ENCODE results near the gene HBE1.
"Not testable (repeated sequence)": the region's sequence is repeated elsewhere in the genome, so short reads cannot be mapped to it uniquely, and the experiment has no call there.

Gene HBE1

DNA sequence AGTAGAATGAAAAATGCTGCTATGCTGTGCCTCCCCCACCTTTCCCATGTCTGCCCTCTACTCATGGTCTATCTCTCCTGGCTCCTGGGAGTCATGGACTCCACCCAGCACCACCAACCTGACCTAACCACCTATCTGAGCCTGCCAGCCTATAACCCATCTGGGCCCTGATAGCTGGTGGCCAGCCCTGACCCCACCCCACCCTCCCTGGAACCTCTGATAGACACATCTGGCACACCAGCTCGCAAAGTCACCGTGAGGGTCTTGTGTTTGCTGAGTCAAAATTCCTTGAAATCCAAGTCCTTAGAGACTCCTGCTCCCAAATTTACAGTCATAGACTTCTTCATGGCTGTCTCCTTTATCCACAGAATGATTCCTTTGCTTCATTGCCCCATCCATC lies 14.9 kb upstream of the HBE1 start:
- DNase-seq, result no peak

DNA sequence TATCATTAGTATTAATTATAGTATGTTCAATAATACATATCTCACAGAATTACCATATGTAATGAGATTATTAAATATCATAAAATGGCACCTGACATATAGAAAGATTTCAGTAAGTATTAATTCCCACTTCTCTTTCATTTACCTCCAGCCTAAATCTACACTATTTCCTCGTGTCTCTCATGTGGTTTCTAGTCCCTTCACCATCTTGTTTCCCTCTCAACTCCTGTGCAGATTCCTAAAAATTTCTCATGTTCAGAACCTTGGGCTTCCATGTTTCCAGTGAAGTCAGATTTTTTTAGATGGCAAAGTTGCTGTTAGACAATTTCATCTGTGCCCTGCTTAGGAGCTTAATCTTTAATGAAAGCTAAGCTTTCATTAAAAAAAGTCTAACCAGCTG lies 14.1 kb upstream of the HBE1 start:
- DNase-seq, result no peak

DNA sequence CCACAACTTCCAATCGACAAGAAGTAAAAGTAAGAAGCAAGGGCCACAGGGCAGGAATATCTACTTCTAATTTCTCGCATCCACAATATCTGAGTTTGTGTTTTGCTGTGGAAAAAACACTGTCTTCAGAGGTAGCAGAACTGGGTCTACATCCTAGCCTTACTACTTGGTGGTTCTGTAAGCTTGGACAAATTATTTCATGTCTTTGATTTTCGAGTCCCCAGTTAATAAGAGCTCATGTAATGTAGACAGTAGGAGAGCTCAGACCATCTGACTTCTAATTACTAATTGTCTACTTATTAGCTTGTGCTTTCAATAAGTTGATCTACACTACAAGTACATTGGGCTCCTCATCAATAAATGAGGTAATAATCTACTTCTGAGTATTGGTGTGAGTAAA lies 13.3 kb upstream of the HBE1 start:
- DNase-seq, result no peak

DNA sequence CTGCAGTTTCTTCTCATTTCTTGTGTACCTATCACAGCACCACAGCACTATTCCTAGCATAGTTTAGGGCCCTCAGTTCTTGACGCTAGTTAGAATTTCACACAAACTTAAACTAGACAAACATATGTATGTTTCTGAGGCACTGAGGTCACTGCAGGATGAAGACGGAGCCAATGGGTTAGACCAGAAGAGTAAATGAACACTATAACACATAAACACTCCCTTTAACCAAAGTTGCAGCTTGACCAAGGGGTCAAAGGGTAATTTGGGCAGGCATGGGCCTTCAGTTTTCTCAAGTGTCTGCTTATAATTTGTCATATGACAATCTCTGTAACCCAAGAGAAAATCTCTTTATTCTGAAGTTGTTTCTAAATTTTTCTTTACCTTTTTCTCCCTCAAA lies 12.9 kb upstream of the HBE1 start:
- no peak for DNase-seq

DNA sequence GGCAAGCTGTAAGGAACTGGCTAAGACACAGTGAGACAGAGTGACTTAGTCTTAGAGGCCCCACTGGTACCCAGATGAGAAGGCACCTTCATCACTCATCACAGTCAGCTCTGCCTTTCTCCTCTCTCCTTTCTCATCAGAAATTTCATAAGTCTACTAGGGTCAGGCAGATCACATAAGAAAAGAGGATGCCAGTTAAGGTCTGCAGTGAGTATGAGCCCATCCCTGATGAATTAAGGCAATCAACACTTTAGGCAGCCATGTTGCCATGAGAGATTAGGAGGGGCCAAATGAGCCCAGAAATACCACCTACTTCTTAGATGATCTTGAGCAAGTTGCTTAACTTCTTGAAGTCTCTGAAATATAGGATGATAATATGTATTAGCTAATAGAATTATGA lies 11.9 kb upstream of the HBE1 start:
- DNase-seq, result no peak

DNA sequence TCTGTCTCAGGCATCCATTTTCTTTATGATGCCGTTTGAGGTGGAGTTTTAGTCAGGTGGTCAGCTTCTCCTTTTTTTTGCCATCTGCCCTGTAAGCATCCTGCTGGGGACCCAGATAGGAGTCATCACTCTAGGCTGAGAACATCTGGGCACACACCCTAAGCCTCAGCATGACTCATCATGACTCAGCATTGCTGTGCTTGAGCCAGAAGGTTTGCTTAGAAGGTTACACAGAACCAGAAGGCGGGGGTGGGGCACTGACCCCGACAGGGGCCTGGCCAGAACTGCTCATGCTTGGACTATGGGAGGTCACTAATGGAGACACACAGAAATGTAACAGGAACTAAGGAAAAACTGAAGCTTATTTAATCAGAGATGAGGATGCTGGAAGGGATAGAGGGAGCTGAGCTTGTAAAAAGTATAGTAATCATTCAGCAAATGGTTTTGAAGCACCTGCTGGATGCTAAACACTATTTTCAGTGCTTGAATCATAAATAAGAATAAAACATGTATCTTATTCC lies 10.9 kb upstream of the HBE1 start:
- no peak for DNase-seq

DNA sequence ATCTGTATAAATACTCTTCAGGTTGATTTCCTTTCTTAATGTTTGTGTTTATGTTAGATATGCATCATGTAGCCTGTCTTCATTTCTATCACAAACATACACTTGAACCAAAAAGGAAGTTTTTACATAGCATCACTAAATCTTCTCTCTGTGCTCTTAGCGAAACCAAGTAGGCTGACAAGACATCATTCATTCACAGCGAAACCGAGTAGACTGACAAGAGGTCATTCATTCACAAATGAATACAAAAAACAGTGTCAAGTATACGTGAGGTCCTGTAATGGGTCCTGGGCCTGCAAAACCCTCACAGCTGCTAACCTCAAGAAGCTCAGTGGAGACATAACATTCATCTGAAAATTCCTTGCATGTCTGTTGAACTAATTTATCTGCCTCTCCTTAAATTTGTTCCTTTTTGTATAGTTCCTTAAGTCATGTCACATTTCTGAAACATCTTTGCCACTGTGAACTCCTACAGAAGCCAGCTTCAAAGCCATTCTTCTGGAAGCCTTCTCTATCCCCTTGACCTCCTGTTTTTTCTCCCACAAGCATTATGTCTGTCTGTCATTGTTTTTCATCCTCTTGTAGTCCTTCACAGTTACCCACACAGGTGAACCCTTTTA lies 9.8 kb upstream of the HBE1 start:
- DNase-seq, result no peak

DNA sequence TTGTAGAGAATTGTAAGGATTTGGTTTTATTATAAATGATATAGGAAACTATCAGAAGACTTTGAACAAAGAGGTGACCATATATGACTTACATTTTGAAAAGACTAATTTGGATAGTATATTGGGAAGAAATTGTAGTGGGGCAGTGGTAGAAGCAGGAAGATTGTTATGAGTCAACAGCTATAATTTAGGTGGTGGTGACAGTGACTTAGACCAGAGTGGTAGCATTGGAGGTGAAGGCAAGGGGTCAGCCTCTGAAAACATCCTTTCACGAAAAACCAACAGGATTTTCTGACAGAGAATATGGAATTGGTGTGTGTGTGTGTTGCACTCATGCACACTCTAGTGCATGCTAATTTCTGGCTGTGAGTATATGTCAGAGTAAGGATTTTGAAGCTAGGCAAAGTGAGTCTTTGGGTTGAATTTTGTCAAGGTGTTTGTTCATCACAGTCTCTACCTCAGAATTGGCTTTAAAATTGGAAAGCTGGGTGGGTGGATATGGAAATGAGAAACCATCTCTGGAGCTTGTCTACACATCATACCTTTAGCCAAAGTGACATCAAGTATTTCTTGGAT lies 8.2 kb upstream of the HBE1 start:
- DNase-seq, result no peak

DNA sequence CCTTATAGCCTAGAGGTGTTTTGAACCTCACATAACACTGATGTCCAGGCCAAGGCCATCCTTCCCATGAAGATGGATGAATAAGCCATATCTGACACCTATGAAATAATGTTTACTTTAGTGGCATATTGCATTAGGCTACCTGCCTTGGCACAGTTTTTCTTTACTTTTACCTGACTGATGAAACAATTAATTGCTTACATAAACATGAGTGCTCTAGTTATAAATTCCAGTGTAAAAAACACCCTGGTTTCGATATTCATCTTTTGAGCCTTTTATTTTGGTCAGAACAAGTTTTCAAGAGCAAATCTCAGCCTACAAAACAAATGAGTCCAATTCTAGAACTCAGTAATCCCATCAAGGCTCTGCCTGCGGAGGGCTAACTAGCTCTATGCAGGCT lies 7.0 kb upstream of the HBE1 start:
- DNase-seq, result no peak

DNA sequence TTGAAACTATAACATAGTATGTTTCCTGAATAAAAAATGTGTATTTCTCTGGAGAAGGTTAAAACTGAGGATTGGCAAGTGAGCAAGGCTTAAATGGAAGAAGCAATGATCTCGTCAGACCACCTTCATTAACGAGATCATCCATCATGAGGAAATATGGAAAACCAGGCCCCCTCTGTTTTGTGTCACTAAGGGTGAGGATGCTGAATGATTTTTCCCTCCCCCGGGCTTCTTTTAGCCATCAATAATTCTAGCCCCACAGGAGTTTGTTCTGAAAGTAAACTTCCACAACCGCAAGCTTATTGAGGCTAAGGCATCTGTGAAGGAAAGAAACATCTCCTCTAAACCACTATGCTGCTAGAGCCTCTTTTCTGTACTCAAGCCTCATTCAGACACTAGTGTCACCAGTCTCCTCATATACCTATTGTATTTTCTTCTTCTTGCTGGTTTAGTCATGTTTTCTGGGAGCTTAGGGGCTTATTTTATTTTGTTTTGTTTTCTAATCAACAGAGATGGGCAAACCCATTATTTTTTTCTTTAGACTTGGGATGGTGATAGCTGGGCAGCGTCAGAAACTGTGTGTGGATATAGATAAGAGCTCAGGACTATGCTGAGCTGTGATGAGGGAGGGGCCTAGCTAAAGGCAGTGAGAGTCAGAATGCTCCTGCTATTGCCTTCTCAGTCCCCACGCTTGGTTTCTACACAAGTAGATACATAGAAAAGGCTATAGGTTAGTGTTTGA lies 5.8 kb upstream of the HBE1 start:
- no peak for DNase-seq

DNA sequence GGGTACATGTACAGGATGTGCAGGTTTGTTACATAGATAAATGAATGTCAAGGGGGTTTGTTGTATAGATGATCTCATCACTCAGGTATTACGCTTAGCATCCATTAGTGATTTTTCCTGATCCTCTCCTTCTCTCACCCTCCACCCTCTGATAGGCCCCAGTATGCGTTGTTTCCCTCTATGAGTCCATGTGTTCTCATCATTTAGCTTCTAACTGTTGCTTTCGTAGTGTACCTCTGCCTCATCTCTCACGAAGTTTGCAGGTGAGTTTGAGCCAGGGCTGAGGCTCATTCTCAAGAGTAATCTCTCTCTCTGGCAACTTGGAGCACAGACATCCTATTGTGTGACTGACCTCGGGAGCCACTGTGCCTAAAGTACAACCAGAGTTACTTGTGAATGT lies 4.7 kb upstream of the HBE1 start:
- DNase-seq, result no peak

DNA sequence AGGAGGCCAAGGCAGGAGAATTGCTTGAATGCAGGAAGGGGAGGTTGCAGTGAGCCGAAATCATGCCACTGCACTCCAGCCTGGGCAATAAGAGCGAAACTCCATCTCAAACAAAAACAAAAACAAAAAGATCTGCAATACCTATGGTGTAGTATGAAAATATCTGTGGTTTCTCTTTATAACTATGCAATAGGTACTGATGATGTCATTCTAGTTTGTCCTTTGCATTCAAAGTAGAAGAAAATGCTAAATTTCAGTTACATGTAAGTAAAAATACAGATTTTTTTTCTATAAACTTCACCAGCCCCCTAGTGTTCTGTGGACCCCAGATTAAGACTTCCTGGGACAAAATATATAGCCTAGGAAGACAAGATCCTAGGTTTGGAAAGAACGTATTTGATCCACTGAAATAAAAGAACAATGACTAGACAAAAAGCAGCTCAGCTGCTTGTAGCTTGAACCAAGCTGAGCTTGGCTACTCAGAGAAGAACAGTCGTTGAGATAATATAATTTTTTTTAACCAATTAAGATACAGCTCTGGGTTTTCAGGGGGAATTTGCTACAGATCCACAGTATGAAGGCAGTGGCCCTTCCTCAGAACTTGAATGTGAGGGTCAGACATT lies 2.8 kb upstream of the HBE1 start:
- DNase-seq, result no peak

DNA sequence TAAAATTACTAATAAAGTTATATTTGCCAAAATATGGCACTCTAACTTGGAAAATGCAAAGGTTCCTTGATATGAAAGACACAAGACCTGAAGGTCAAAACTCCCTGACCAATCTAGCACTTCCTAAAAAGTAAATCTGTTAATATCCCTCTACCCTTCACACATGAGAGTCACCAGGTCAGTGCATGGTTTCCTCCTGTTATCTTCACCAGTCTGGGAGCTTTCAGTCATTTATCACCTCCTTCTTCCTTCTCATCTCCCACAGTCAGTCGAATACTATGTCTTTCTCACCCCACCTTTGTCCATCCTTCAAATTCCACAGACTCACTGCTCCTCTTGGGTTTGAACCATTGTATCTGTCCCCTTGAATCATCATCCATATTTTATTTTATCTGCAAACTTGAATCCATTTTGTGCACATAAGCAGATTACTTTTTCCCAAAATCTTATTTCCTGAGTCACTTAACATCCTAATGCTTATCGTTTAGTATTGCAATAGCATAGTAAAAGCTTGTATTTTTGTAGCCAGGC lies 2.6 kb downstream of the HBE1 start:
- DNase-seq, result no peak

DNA sequence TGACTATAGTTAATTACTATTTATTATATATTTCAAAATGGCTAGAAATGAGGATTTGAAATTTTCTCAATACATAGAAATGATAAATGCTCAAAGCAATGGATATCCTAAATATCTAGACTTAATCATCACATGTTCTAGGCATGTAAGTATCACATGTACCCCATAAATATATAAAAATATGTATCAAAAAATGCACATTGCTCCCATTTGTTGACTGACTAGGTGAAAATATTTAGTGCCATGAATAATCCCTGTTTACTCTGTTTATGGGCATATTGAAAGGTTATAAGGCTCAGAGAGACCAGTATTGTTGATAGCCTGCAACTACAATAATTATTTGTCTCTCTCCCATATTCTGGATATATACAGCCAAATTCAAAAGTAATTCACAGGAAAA lies 3.1 kb downstream of the HBE1 start:
- no peak for DNase-seq

DNA sequence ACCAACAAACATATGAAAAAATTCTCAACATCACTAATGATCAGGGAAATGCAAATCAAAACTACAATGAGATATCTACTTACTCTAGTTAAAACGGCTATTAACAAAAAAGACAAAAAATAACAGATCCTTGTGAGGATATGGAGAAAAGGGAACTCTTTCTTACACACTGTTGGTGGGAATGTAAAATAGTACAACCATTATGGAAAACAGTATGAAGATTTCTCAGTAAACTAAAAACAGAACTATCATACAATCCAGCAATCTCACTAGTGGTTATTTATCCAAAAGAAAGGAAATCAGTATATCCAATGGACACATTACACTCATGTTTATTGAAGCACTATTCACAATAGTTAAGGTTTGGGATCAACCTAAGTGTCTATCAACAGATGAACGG lies 3.9 kb downstream of the HBE1 start:
- no peak for DNase-seq

DNA sequence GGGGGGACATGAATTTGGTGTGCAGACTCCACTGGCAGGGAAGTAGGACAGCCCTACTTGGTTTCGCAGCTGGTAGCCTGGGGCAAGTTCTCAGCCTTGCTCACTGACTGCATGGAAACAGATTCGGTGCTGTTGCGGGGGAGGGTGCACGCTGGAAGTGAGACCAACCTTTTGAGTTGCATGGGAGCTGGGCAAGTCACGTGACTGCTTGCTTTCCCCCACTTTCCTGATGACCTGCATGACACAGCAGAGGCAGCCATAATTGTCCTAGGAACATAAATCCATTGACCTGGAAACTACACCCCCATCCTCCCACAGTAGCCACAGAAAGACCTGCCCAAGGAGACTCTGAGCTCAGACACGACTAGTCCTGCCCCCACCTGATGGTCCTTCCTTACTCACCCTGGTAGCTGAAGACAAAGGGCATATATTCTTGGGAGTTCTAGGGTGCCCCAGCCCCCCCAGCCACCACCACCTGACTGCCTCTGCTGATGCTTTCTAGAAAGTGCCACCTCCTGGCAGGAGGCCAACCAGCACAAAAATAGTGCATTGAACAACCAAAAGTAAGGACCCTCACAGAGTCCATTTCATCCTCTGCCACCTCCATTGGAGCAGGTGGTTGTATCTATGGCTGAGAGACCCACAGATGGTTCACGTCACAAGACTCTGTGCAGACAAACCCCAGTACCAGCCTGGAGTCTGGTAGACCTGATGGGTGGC lies 11.0 kb downstream of the HBE1 start:
- DNase-seq, result no peak

DNA sequence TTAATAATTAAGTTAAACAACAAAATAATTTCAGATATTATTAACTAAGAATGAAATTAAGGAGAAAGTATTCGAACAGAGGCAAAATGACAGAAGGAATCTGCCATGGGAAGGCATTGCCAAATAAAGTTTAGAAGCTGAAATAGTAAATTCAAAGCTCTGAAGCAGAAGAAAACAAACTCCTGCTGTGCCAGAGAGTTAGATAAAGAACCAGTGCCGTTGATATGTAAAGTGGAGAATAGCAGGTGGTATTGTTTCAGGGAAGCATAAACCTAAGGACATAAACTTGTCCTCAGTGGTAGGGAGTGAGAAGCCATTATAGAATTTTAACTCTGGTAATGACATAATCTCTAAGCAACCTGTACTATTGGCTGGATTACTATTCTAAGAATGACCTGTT lies 12.4 kb downstream of the HBE1 start:
- DNase-seq, result no peak

DNA sequence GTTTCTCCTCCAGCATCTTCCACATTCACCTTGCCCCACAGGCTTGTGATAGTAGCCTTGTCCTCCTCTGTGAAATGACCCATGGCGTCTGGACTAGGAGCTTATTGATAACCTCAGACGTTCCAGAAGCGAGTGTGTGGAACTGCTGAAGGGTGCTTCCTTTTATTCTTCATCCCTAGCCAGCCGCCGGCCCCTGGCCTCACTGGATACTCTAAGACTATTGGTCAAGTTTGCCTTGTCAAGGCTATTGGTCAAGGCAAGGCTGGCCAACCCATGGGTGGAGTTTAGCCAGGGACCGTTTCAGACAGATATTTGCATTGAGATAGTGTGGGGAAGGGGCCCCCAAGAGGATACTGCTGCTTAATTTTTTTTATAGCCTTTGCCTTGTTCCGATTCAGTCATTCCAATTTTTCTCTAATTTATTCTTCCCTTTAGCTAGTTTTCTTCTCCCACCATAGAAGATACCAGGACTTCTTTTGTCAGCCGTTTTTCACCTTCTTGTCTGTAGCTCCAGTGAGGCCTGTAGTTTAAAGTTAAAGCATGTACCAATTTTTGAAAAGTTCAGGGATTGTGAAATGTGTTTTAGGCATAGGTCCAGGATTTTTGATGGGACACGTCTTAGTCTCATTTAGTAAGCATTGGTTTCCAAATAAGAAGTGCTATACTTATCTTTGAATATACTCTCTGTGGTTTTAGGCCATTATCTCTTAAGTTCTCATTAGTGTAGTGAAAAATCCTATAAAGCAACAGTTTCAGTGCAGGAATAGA lies 14.9 kb downstream of the HBE1 start, which contains the start of gene HBG2:
Gene HBG2, minus strand, starts transcription at position 136 of the 768 bp plus-strand sequence. Its CDS starts 53 bp downstream, at position 83.
- DNase-seq, result not testable (repeated sequence)

DNA sequence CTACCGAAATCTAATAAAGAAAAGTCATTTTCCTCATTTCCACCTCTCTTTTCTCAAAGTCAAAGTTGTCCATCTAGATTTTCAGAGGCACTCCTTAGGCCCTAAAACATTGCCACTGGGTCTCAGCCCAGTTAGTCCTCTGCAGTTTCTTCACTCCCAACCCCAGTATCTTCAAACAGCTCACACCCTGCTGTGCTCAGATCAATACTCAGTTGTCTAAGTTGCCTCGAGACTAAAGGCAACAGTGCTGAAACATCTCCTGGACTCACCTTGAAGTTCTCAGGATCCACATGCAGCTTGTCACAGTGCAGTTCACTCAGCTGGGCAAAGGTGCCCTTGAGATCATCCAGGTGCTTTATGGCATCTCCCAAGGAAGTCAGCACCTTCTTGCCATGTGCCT lies 15.7 kb downstream of the HBE1 start:
- not testable (repeated sequence) for DNase-seq

DNA sequence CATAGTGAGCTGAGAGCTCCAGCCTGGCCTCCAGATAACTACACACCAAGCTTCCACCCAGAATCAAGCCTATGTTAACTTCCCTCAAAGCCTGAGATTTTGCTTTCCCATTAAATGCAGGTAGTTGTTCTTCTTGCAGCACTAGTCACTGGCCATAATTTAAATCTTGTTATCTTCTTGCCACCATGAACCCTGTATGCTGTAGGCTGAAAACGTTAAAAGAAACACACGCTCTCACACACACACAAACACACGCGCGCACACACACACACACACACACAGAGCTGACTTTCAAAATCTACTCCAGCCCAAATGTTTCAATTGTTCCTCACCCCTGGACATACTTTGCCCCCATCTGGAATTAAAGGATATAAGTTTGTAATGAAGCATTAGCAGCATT lies 16.3 kb downstream of the HBE1 start:
- not testable (repeated sequence) for DNase-seq

DNA sequence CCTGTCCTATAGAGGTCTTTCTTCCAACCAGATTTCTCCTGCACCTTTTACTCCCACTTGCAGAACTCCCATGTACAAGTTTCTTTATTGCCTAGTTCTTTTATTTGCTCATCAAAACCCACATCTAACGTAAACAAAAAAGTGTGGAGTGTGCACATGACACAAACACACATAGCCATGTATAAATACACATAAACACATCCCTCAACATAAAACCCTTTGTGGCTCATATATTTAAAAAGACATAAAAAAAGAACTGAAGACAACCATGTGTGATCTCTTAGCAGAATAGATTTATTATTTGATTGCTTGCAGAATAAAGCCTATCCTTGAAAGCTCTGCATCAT lies 16.9 kb downstream of the HBE1 start:
- no peak for DNase-seq

Data from NCI-H187 (cell line).